ENCODE data around the gene SETD1A.

DNA sequence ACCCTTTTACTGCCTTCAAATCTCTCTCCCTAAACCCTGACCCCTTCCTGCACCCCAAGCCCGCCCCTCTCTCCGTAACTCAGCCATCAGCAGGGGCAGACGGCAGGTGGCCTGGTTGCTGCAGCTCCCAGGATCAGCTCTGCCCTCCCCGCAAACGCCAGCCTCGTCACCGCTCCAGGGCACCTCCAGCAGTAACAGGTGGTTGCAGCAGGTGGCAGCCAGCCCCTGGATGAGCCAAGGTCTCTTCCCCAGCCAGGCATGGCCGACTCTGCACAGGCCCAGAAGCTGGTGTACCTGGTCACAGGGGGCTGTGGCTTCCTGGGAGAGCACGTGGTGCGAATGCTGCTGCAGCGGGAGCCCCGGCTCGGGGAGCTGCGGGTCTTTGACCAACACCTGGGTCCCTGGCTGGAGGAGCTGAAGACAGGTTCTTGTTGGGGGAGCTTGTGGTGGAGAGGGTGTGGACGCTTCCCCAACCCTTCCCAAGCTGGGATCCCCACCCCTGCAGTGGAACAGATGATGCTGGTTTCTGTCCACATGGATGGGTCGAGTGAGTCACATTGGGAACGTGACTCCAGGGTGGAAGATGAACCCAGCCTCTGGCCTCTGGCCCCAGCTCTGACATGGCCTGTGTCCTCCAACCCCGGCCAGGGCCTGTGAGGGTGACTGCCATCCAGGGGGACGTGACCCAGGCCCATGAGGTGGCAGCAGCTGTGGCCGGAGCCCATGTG lies 28.0 kb downstream of the SETD1A start:
- TF ChIP-seq, protein P1, sequence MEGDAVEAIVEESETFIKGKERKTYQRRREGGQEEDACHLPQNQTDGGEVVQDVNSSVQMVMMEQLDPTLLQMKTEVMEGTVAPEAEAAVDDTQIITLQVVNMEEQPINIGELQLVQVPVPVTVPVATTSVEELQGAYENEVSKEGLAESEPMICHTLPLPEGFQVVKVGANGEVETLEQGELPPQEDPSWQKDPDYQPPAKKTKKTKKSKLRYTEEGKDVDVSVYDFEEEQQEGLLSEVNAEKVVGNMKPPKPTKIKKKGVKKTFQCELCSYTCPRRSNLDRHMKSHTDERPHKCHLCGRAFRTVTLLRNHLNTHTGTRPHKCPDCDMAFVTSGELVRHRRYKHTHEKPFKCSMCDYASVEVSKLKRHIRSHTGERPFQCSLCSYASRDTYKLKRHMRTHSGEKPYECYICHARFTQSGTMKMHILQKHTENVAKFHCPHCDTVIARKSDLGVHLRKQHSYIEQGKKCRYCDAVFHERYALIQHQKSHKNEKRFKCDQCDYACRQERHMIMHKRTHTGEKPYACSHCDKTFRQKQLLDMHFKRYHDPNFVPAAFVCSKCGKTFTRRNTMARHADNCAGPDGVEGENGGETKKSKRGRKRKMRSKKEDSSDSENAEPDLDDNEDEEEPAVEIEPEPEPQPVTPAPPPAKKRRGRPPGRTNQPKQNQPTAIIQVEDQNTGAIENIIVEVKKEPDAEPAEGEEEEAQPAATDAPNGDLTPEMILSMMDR (optimal IDR thresholded peaks at IDR 0.05 in 1 of 3, IDR thresholded peaks at IDR 0.05 in 1 of 3, conservative IDR thresholded peaks at IDR 0.05 in 1 of 3; ENCODE audit: extremely low read depth in 1 of 3, insufficient read depth in 2 of 3, low read length in 3 of 3), result peak in 2 of 3 experiments; percentile 29 to 76
- no peak for TF ChIP-seq EZH2 (IDR thresholded peaks at IDR 0.05; ENCODE audit: low read length)

Data from keratinocyte (primary cell).